ENCODE measurements around the gene PACS2.
"Not testable (repeated sequence)": the region's sequence is repeated elsewhere in the genome, so short reads cannot be mapped to it uniquely, and the experiment has no call there.

Gene PACS2

GRCh38 chr14:105315941-105316576 lies 1.5 kb downstream of the PACS2 start:
- no peak for DNase-seq (ENCODE audit: low spot score)

- DNase-seq (ENCODE audit: low spot score), result no peak
Observed at GRCh38 chr14:105316577-105316941, 2.0 kb downstream of the PACS2 start.

- no peak for DNase-seq (ENCODE audit: low spot score)
Observed at GRCh38 chr14:105316968-105317510, 2.5 kb downstream of the PACS2 start.

GRCh38 chr14:105317546-105317945 lies 3.0 kb downstream of the PACS2 start:
- DNase-seq (ENCODE audit: low spot score), result peak; percentile 75

- no peak for DNase-seq (ENCODE audit: low spot score)
Observed at GRCh38 chr14:105322791-105323556, 8.4 kb downstream of the PACS2 start.

- no peak for DNase-seq (ENCODE audit: low spot score)
Observed at GRCh38 chr14:105323663-105324062, 9.1 kb downstream of the PACS2 start.

GRCh38 chr14:105324080-105324778 lies 9.7 kb downstream of the PACS2 start:
- DNase-seq (ENCODE audit: low spot score), result peak; percentile 66

- DNase-seq (ENCODE audit: low spot score), result no peak
Observed at GRCh38 chr14:105324871-105325270, 10.3 kb downstream of the PACS2 start.

- no peak for DNase-seq (ENCODE audit: low spot score)
Observed at GRCh38 chr14:105325303-105325702, 10.8 kb downstream of the PACS2 start.

GRCh38 chr14:105325716-105326567 lies 11.4 kb downstream of the PACS2 start:
- no peak for DNase-seq (ENCODE audit: low spot score)

GRCh38 chr14:105326568-105326867 lies 12.0 kb downstream of the PACS2 start:
- DNase-seq (ENCODE audit: low spot score), result no peak

- DNase-seq (ENCODE audit: low spot score), result no peak
Observed at GRCh38 chr14:105326891-105327694, 12.5 kb downstream of the PACS2 start.

- DNase-seq (ENCODE audit: low spot score), result not testable (repeated sequence)
Observed at GRCh38 chr14:105327695-105328045, 13.1 kb downstream of the PACS2 start.

GRCh38 chr14:105328070-105328677 lies 13.6 kb downstream of the PACS2 start:
- no peak for DNase-seq (ENCODE audit: low spot score)

- no peak for DNase-seq (ENCODE audit: low spot score)
Observed at GRCh38 chr14:105328678-105329390, 14.3 kb downstream of the PACS2 start.

- DNase-seq (ENCODE audit: low spot score), result no peak
Observed at GRCh38 chr14:105329411-105330150, 15.0 kb downstream of the PACS2 start.

- no peak for DNase-seq (ENCODE audit: low spot score)
Observed at GRCh38 chr14:105330491-105330895, 15.9 kb downstream of the PACS2 start.

GRCh38 chr14:105331575-105332349 lies 17.2 kb downstream of the PACS2 start:
- no peak for DNase-seq (ENCODE audit: low spot score)

Measured in Ammon's horn (tissue), 1 donor.